Measurements from ENCODE around the gene MCOLN1.
"Not testable (repeated sequence)": the region's sequence is repeated elsewhere in the genome, so short reads cannot be mapped to it uniquely, and the experiment has no call there.

MCOLN1 gene

DNA sequence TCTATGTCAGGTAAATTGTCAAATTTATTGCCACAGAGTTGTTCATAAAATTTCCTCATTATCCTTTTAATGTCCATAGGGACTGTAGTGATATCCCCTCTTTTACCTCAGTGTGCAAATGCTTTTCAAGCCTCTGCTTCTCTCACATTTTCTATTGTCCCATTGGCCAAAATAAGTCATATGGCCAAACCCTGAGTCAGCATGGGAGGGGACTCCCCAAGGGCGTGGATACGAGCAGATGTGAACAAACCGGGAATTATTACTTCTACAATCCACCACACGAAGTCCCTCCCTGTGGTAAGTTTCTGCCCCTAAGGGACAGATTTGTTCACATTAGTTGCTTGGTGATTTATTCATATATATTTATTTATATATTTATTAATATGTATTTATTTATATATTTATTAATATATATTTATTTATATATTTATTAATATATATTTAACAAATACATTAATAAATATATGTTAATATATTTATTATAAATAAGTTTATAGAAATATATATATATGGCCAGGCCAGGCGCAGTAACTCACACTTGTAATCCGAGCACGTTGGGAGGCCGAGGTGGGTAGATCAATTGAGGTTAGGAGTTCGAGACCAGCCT, 53.1 kb downstream of the MCOLN1 start:
- DNase-seq (ENCODE audit: low read depth), result no peak

- DNase-seq (ENCODE audit: low read depth), result not testable (repeated sequence)
These were observed 55.0 kb downstream of the MCOLN1 start for GRCh38 chr19:7577422-7577821.

DNA sequence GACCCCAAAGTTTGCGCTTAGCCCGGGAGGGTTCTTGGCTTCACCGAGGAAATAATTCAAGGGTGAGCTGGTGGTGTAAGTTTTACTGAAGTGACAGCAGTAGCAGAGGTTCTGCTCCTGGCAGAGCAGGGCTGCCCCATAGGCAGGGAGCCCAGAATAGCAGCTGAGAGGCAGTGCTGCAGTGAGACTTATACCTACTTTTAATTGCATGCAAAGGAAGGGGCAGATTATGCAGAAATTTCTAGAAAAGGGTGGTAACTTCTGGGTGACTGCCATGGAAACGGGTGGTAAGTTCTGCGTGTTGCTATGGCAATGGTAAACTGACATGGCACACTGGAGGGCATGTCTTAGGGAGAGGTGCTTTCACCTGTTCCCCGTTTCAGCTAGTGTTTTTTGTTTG, 55.7 kb downstream of the MCOLN1 start:
- no peak for DNase-seq (ENCODE audit: low read depth)

- DNase-seq (ENCODE audit: low read depth), result no peak
These were observed 56.8 kb downstream of the MCOLN1 start for GRCh38 chr19:7579182-7579581.

DNA sequence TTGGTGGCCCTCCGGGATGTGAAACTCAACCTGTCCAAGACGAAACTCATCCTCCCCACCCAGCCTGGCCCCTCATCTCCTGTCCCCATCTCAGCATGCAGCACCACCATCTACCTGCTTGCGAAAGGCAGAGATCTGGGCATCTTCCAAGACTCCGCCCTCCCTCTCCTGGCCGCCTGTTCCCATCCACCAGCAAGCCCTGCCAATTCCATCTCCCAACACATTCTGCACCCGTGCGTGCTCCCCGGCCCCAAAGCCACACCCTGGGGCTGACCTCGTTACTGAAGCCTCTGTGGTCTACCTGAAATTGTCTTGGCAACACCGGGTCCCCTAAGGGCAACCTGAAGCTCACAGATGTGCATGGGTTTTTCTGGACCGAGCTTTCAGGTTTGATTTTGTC, 60.0 kb downstream of the MCOLN1 start:
- DNase-seq (ENCODE audit: low read depth), result no peak
